Stomach (tissue), 9 donors: ENCODE measurements around the gene ATF7IP2. TPM values are rescaled to one million over a fixed set of nuclear protein-coding genes. Genes with fewer than 3 reads are reported as not detected.

Experiments used
- DNase-seq, 2 donors: peaks; one replicate each; pipeline versions ENCODE4 v3.0.0 to v3.0.0-alpha.2; 2013 to 2019
- H3K27ac ChIP-seq, 5 donors: fragments of 200-600 bp in 4 of 5; sonication (generic) in 4 of 5; one replicate each; pipeline ENCODE4 v1.5.1; 2013 to 2019; ENCODE audit warnings: mild to moderate bottlenecking in 1 of 5, moderate library complexity in 1 of 5
- H3K27me3 ChIP-seq, 3 donors: fragments of 200-600 bp; sonication (generic); one replicate each; pipeline ENCODE4 v1.5.1; 2017 to 2019; ENCODE audit warnings: mixed run types in 1 of 3
- H3K36me3 ChIP-seq, 4 donors: fragments of 200-600 bp; sonication (generic); 1 replicate in 3 of 4; 2 replicates in 1 of 4; pipeline ENCODE4 v1.5.1; 2016 to 2019
- H3K4me1 ChIP-seq, 4 donors: fragments of 200-600 bp; sonication (generic); one replicate each; pipeline ENCODE4 v1.5.1; 2016 to 2019
- H3K4me3 ChIP-seq, 4 donors: fragments of 200-600 bp; sonication (generic) in 3 of 4; one replicate each; pipeline ENCODE4 v1.5.1; 2016 to 2019; ENCODE audit warnings: mild to moderate bottlenecking in 1 of 4
- H3K9me3 ChIP-seq, 4 donors: fragments of 200-600 bp; sonication (generic); one replicate each; pipeline ENCODE4 v1.5.1; 2016 to 2019
- EP300 ChIP-seq: sonication (generic); formaldehyde crosslinking; IDR thresholded peaks from one replicate; pipeline ENCODE4 v1.6.1; 2017; ENCODE audit warnings: antibody characterized with exemption
- POLR2A ChIP-seq, 4 donors: fragments of 450-650 bp; IDR thresholded peaks; one replicate each; pipeline ENCODE4 v1.6.1; 2016; ENCODE audit warnings: antibody characterized with exemption in 4 of 4, control low read depth in 2 of 4, mild to moderate bottlenecking in 1 of 4, moderate library complexity in 1 of 4
- POLR2AphosphoS5 ChIP-seq, 3 donors: sonication (generic); formaldehyde crosslinking; IDR thresholded peaks; one replicate each; pipeline ENCODE4 v1.6.1; 2016; ENCODE audit warnings: antibody characterized with exemption in 3 of 3
- WGBS, 5 donors: extraction: QIAGEN DNeasy Blood & Tissue Kit in 3 of 5; methylation state at CpG; one replicate each; pipeline versions ENCODE4 v1.1.5 to v1.1.7; 2013 to 2018; 5-methylcytosine and 5-hydroxymethylcytosine counted together
- intact Hi-C: fragments of 100-400 bp; cut with DNase I; formaldehyde crosslinking; loops from one replicate; pipeline ENCODE4 v1.15.1; 2023; ENCODE audit warnings: low total_unique reads
- polyA plus RNA-seq, 3 donors: library from polyadenylated mRNA; stranded (reverse); fragments of 200-250 nt; gene quantifications; one replicate each; pipeline ENCODE4 v1.2.3, GENCODE V29; 2013
- total RNA-seq, 5 donors: library from RNA; depleted of rRNA; stranded (reverse); fragments of >200 nt; gene quantifications; one replicate each; pipeline versions ENCODE4 v1.1.0 to v1.2.3, GENCODE V29; 2014 to 2016
- TF ChIP-seq, protein P1 (sequence below), 7 experiments: fragments of 450-650 bp in 4 of 7; fragments of 200-600 bp in 3 of 7; sonication (generic) in 3 of 7; IDR thresholded peaks; one replicate each; pipeline ENCODE4 v1.5.1; 2016 to 2019; ENCODE audit warnings: antibody characterized with exemption in 7 of 7, control low read depth in 2 of 7, mild to moderate bottlenecking in 1 of 7
- donor health status: healthy with polysubstance abuse.
- donor health status: Bipolar disorder and iron deficiency.
- donor health status: healthy.

ATF7IP2 gene
- total and polyA plus RNA-seq, 8 donors: 4.5 to 59.7 (median 30.3) TPM

DNA sequence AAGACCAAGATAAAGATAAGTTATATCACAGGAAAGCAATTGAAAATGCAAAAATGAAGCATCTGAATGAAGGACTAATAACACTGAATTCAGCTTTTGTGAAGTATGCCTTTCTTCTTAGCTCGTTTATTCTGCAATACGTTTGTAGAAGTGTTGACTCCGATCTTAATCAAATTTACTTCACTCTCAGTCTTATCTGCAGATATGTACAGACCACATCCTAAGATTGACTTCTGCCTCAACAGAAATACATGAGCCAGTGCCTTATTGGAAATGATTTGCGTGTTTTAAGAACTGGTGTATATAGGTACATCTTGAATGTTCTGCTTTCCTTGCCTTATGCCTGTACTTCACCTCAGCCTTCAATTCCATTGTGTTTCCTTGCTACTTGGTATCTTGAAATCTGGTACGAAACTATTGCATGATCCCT, 1.3 kb downstream of the ATF7IP2 start:
- Histone ChIP-seq H3K36me3 (no peaks in the 10 kb centered on the region), H3K27me3 (peaks cover 0 to 6% (median 0%) of the 10 kb centered on the region in 3 donors), H3K9me3 (no peaks in the 10 kb centered on the region), H3K4me3 (peak overlapping the region; percentile 52 to 67 (median 59)), H3K27ac (no peak overlapping the region), H3K4me1 (peaks cover 0 to 12% (median 5%) of the 10 kb centered on the region in 4 donors)
- WGBS, 5 donors: 27 to 47% (median 38%) methylated on average over 5 of the region's 5 CpGs
- peak in 1 of 2 donors; percentile 5 for DNase-seq
- intact Hi-C loops: no loop called here
- TF ChIP-seq POLR2AphosphoS5 (IDR thresholded peaks at IDR 0.05) (no peak), EP300 (no peak), POLR2A (IDR thresholded peaks at IDR 0.05) (no peak)
- TF ChIP-seq, protein P1, sequence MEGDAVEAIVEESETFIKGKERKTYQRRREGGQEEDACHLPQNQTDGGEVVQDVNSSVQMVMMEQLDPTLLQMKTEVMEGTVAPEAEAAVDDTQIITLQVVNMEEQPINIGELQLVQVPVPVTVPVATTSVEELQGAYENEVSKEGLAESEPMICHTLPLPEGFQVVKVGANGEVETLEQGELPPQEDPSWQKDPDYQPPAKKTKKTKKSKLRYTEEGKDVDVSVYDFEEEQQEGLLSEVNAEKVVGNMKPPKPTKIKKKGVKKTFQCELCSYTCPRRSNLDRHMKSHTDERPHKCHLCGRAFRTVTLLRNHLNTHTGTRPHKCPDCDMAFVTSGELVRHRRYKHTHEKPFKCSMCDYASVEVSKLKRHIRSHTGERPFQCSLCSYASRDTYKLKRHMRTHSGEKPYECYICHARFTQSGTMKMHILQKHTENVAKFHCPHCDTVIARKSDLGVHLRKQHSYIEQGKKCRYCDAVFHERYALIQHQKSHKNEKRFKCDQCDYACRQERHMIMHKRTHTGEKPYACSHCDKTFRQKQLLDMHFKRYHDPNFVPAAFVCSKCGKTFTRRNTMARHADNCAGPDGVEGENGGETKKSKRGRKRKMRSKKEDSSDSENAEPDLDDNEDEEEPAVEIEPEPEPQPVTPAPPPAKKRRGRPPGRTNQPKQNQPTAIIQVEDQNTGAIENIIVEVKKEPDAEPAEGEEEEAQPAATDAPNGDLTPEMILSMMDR (IDR thresholded peaks at IDR 0.05): no peak

DNA sequence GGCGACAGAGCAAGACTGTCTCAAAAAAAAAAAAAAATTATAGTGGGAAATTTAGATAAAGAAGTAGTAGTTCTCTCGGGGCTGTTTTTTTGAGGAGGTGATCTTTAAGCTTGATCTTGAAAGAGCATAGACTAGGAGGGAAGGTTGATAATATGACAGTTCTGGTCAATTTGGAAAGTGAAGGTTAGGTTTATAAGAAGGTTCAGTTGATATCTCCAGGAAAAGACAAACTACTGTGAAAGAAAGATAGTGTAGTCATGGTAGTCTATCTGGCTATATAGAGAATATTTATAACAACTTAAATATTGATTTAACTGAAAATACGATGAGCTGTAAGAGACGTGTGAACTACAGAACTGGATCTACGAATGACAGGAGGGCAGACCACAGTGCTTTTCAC, 3.1 kb downstream of the ATF7IP2 start:
- intact Hi-C loops: no loop called here
- H3K4me1 ChIP-seq: peaks cover 0 to 12% (median 5%) of the 10 kb centered on the region in 4 donors
- no peak overlapping the region for H3K4me3 ChIP-seq
- H3K27ac ChIP-seq: no peak overlapping the region
- no peaks in the 10 kb centered on the region for H3K36me3 ChIP-seq
- 62 to 80% (median 65%) methylated on average over 5 of the region's 5 CpGs for WGBS, 5 donors
- H3K9me3 ChIP-seq: no peaks in the 10 kb centered on the region
- no peak for DNase-seq
- no peak for TF ChIP-seq POLR2AphosphoS5 (IDR thresholded peaks at IDR 0.05)
- peaks cover 0 to 6% (median 0%) of the 10 kb centered on the region in 3 donors for H3K27me3 ChIP-seq

DNA sequence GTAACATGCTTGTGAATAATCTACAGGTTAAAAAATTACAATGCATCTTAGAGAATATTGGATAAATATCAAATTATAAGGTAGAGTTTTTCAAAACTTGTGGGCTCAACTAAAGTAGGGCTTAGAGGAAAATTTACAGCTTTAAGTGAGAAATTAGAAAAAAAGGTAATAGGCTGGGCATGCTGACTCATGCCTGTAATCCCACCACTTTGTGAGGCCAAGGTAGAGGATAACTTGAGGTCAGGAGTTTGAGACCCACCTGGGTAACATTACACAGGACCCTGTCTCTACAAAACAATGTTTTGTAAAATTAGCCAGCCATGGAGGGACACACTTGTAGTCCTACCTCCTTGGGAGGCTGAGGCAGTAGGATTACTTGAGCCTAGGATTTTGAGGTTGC, 4.5 kb downstream of the ATF7IP2 start:
- TF ChIP-seq EP300 (no peak), POLR2AphosphoS5 (IDR thresholded peaks at IDR 0.05) (no peak), POLR2A (IDR thresholded peaks at IDR 0.05) (no peak)
- TF ChIP-seq, protein P1 (IDR thresholded peaks at IDR 0.05): no peak
- Histone ChIP-seq H3K27ac (no peak overlapping the region), H3K36me3 (no peaks in the 10 kb centered on the region), H3K27me3 (peaks cover 0 to 6% (median 0%) of the 10 kb centered on the region in 3 donors), H3K4me1 (peaks cover 0 to 12% (median 5%) of the 10 kb centered on the region in 4 donors), H3K4me3 (no peak overlapping the region), H3K9me3 (no peaks in the 10 kb centered on the region)
- intact Hi-C loops: no loop called here
- no peak for DNase-seq

DNA sequence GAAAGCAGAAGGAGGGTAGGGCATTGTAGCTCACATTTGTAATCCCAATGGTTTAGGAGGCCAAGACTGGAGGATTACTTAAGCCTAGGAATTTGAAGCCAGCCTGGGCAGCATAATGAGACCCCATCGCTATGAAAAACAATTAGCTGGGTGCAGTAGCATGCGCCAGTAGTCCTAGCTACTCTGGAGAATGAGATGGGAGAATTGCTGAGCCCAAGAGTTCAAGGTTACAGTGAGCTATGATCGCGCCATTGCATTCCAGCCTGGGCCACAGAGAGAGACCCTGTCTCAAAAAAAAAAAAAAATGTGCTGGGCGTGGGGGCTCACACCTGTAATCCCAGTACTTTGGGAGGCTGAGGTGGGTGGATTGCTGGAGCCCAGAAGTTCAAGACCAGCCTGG, 5.0 kb downstream of the ATF7IP2 start:
- H3K4me1 ChIP-seq: peaks cover 0 to 12% (median 5%) of the 10 kb centered on the region in 4 donors
- H3K4me3 ChIP-seq: no peak overlapping the region
- no peak for DNase-seq
- no peak overlapping the region for H3K27ac ChIP-seq
- H3K9me3 ChIP-seq: no peaks in the 10 kb centered on the region
- H3K27me3 ChIP-seq: peaks cover 0 to 3% (median 0%) of the 10 kb centered on the region in 3 donors
- intact Hi-C loops: no loop called here
- TF ChIP-seq, protein P1 (IDR thresholded peaks at IDR 0.05): no peak
- TF ChIP-seq POLR2A (IDR thresholded peaks at IDR 0.05) (no peak), POLR2AphosphoS5 (IDR thresholded peaks at IDR 0.05) (no peak), EP300 (no peak)
- WGBS, 5 donors: 90 to 100% (median 97%) methylated on average over 5 of the region's 5 CpGs
- H3K36me3 ChIP-seq: no peaks in the 10 kb centered on the region

DNA sequence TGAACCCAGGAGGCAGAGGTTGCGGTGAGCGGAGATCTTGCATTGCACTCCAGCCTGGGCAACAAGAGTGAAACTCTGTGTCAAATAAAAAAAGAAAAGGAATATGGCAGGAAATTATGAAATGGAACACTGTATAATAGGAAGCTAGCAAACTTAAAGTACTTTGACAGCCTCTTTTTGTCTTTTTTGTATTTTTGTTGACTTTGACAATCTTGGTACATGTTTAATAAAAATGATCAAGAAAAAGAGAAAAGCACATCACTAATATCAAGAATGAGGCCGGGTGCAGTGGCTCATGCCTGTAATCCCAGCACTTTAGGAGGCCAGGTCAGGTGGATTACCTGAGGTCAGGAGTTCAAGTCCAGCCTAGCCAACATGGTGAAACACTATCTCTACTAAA, 5.5 kb downstream of the ATF7IP2 start:
- no peaks in the 10 kb centered on the region for H3K27me3 ChIP-seq
- TF ChIP-seq EP300: no peak
- TF ChIP-seq POLR2AphosphoS5 (IDR thresholded peaks at IDR 0.05): no peak
- no peak for TF ChIP-seq POLR2A (IDR thresholded peaks at IDR 0.05)
- TF ChIP-seq, protein P1 (IDR thresholded peaks at IDR 0.05): no peak
- H3K4me3 ChIP-seq: no peak overlapping the region
- H3K36me3 ChIP-seq: no peaks in the 10 kb centered on the region
- no peak overlapping the region for H3K27ac ChIP-seq
- H3K9me3 ChIP-seq: peaks cover 0 to under 1% (median 0%) of the 10 kb centered on the region in 4 donors
- DNase-seq: no peak
- 92 to 98% (median 98%) methylated on average over 3 of the region's 3 CpGs for WGBS, 5 donors
- intact Hi-C loops: no loop called here
- H3K4me1 ChIP-seq: peaks cover 0 to 12% (median 5%) of the 10 kb centered on the region in 4 donors
